ENCODE measurements around the gene NFATC4. TPM values are rescaled to one million over a fixed set of nuclear protein-coding genes. Genes with fewer than 3 reads are reported as not detected.
"Not testable (repeated sequence)": the region's sequence is repeated elsewhere in the genome, so short reads cannot be mapped to it uniquely, and the experiment has no call there.

NFATC4 gene
- total and polyA plus RNA-seq, 2 donors, result 41.8 to 136 TPM

- no peak overlapping the region for H3K27ac ChIP-seq (ENCODE audit: low read depth)
- no peaks in the 10 kb centered on the region for H3K36me3 ChIP-seq (ENCODE audit: insufficient read depth)
- WGBS, result 96% methylated on average over 2 of the region's 2 CpGs
- no peaks in the 10 kb centered on the region for H3K4me1 ChIP-seq (ENCODE audit: insufficient read depth)
- no peak for DNase-seq (ENCODE audit: extremely low spot score)
- no peak overlapping the region for H3K4me3 ChIP-seq (ENCODE audit: low read depth, low read length)
Observed at GRCh38 chr14:24348186-24348585, 19.8 kb upstream of the NFATC4 start.

DNA sequence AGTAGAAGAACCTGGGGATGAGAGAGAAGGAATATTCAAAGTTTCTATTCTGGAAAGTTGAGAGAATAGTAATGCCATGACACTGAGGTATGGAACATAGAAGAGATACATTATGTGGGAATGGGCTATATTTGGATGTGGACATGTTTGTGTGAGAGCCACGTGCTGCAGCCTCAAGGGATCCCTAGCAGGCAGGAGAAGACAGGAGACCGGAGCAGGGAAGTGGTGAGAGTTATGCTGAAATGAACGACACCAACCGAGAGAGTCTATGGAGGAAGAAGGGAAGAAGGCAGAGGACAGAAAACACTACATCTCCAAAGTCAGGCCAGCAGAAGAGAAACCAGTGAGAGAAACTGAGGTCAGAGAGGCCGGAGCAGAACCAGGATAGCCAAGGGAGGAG lies 18.2 kb upstream of the NFATC4 start:
- H3K4me3 ChIP-seq (ENCODE audit: low read depth, low read length), result no peak overlapping the region
- DNase-seq (ENCODE audit: extremely low spot score), result no peak
- H3K27ac ChIP-seq (ENCODE audit: low read depth), result no peak overlapping the region
- H3K4me1 ChIP-seq (ENCODE audit: insufficient read depth), result no peaks in the 10 kb centered on the region
- no peaks in the 10 kb centered on the region for H3K36me3 ChIP-seq (ENCODE audit: insufficient read depth)
- WGBS, result 70% methylated on average over 5 of the region's 5 CpGs

DNA sequence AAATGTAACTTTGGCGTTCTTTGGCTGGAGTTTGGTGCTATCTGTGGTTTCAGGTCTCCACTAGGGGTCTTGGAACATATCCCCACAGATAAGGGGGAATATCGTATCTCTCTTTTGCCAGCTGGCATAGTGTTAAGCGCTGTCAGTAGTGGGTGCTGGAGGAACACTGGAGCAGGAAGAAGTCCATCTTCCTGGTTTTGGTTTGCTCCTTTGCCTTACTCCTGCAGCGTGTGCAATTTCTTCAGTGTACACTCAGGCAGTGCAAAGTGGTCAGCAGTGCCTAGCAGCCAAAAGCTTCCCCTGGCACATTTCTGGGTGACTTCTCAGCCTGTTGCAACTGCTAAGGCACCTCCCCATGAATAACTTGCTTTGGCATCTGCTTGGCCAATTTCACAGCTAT lies 16.5 kb upstream of the NFATC4 start:
- Histone ChIP-seq H3K27ac (ENCODE audit: low read depth) (no peak overlapping the region), H3K36me3 (ENCODE audit: insufficient read depth) (no peaks in the 10 kb centered on the region), H3K4me3 (ENCODE audit: low read depth, low read length) (no peak overlapping the region), H3K4me1 (ENCODE audit: insufficient read depth) (no peaks in the 10 kb centered on the region)
- no peak for DNase-seq (ENCODE audit: extremely low spot score)
- WGBS, result 13% methylated on average over 4 of the region's 4 CpGs

DNA sequence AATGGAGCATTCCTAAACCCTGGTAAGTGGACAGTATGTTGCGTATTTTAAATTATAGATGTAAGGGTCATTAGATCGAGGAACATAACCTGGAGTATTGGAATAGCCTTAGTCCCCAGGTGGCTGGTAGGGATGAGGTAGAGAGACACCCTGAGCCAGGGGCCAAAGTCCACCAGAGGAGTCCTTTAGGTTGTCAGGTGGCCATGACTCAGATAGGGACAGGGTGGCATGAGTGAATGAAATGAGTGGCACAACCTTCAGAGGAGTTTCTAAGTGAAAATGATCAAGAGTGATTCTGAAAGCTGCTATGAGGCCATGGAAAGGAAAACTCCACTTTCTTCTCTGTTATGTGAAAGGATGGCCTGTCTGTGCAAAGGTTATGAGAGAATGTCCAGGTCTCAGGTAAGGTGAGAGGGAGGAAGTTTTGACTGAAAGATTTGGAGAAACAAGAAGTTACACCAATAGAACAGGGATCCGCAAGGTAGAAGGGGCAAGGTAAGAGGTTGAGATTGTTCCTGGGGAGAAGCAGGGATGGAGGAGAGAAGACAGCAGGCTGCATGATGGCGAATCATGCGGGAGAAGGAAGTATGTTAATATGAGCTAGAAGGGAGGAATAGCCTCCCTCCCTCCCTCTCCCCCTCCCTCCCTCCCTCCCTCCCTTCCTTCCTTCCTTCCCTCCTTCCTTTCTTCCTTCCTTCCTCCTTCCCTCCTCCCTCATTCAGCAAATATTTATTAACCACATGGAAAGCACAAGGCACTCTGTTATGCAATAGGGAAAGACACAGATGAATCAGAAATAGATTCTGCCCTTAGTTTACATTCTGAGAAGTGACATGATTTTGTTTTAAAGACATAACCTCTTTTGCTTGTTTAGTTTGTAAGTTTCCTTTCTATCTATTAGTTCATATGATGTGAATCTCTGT lies 14.2 kb upstream of the NFATC4 start:
- DNase-seq (ENCODE audit: extremely low spot score), result no peak
- 62% methylated on average over 5 of the region's 5 CpGs for WGBS
- Histone ChIP-seq H3K36me3 (ENCODE audit: insufficient read depth) (no peaks in the 10 kb centered on the region), H3K4me3 (ENCODE audit: low read depth, low read length) (no peak overlapping the region), H3K27ac (ENCODE audit: low read depth) (no peak overlapping the region), H3K4me1 (ENCODE audit: insufficient read depth) (no peaks in the 10 kb centered on the region)

DNA sequence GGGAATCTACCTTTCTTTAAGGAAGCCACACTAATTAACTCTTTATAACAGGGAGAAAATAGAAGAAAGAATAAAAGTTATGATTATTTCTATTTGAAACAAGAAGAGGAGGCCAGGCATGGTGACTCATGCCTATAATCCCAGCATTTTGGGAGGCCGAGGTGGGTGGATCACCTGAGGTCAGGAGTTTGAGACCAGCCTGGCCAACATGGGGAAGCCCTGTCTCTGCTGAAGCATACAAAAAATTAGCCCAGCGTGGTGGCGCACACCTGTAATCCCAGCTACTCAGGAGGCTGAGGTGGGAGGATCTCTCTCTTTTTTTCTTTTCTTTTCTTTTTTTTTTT lies 13.5 kb upstream of the NFATC4 start:
- 75% methylated on average over 3 of the region's 3 CpGs for WGBS
- H3K27ac ChIP-seq (ENCODE audit: low read depth); H3K4me3 ChIP-seq (ENCODE audit: low read depth, low read length); H3K36me3 ChIP-seq (ENCODE audit: insufficient read depth); H3K4me1 ChIP-seq (ENCODE audit: insufficient read depth); DNase-seq (ENCODE audit: extremely low spot score): not testable (repeated sequence)

- WGBS, result 90% methylated on average over 7 of the region's 7 CpGs
- Histone ChIP-seq H3K36me3 (ENCODE audit: insufficient read depth) (no peaks in the 10 kb centered on the region), H3K4me3 (ENCODE audit: low read depth, low read length) (no peak overlapping the region), H3K4me1 (ENCODE audit: insufficient read depth) (no peaks in the 10 kb centered on the region), H3K27ac (ENCODE audit: low read depth) (no peak overlapping the region)
- no peak for DNase-seq (ENCODE audit: extremely low spot score)
Observed at GRCh38 chr14:24355009-24355408, 13.0 kb upstream of the NFATC4 start.

- WGBS, result 93% methylated on average over 4 of the region's 4 CpGs
- Histone ChIP-seq H3K27ac (ENCODE audit: low read depth) (no peak overlapping the region), H3K4me1 (ENCODE audit: insufficient read depth) (no peaks in the 10 kb centered on the region), H3K36me3 (ENCODE audit: insufficient read depth) (no peaks in the 10 kb centered on the region), H3K4me3 (ENCODE audit: low read depth, low read length) (no peak overlapping the region)
- DNase-seq (ENCODE audit: extremely low spot score), result no peak
Observed at GRCh38 chr14:24356208-24356607, 11.8 kb upstream of the NFATC4 start.

DNA sequence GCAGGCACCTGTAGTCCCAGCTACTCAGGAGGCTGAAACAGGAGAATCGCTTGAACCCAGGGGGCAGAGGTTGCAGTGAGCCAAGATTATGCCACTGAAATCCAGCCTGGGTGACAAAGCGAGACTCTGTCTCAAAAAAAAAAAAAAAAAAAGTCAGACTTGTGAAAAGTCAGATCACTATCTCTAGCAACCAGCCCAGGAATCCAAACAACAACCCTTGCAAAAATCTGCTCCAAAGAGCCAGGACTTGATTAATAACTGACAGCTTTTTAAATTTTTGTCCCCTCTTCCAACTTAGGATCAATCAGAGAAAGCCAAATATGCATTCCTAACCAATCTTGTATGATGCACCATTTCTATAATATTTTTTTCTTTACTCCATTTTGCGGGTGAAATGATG lies 7.7 kb upstream of the NFATC4 start:
- DNase-seq (ENCODE audit: extremely low spot score), result no peak
- Histone ChIP-seq H3K27ac (ENCODE audit: low read depth) (no peak overlapping the region), H3K4me3 (ENCODE audit: low read depth, low read length) (no peak overlapping the region), H3K4me1 (ENCODE audit: insufficient read depth) (no peaks in the 10 kb centered on the region), H3K36me3 (ENCODE audit: insufficient read depth) (no peaks in the 10 kb centered on the region)
- 93% methylated on average over 3 of the region's 3 CpGs for WGBS

- Histone ChIP-seq H3K4me1 (ENCODE audit: insufficient read depth) (no peaks in the 10 kb centered on the region), H3K36me3 (ENCODE audit: insufficient read depth) (no peaks in the 10 kb centered on the region), H3K4me3 (ENCODE audit: low read depth, low read length) (no peak overlapping the region), H3K27ac (ENCODE audit: low read depth) (no peak overlapping the region)
- DNase-seq (ENCODE audit: extremely low spot score), result no peak
- WGBS, result 56% methylated on average over 2 of the region's 2 CpGs
Observed at GRCh38 chr14:24361326-24361725, 6.7 kb upstream of the NFATC4 start.

DNA sequence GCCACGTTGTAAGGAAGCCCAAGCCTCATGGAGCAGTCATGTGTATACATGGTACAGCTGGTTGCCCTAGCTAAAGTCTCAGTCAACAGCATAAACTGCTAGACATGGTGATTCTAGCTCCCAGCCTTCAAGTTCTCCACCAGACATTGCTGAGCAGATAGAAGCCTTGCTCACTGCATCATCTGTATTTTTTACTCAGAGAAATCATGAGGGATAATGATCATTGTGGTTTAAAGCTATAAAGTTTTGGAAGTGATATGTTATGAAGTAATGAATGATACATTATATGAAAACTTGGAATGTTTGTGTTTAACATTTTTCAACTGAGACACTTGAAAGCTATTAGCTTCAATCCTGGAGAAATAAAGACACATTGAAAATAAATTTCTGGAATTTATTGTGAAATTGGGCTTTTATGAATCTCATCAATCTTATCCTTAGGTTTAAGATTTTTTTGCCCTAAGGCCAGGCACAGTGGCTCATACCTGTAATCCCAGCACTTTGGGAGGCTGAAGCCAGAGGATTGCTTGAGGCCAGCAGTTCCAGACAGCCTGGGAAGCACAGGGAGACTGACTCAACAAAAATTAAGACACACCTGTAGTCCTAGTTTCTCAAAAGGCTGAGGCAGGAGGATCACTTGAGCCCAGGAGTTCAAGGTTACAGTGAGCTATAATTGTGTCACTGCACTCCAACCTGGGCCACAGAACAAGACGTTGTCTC lies 5.6 kb upstream of the NFATC4 start:
- no peaks in the 10 kb centered on the region for H3K4me1 ChIP-seq (ENCODE audit: insufficient read depth)
- H3K27ac ChIP-seq (ENCODE audit: low read depth), result no peak overlapping the region
- WGBS, result 39% methylated on average over 2 of the region's 2 CpGs
- no peaks in the 10 kb centered on the region for H3K36me3 ChIP-seq (ENCODE audit: insufficient read depth)
- H3K4me3 ChIP-seq (ENCODE audit: low read depth, low read length), result no peak overlapping the region
- DNase-seq (ENCODE audit: extremely low spot score), result no peak

DNA sequence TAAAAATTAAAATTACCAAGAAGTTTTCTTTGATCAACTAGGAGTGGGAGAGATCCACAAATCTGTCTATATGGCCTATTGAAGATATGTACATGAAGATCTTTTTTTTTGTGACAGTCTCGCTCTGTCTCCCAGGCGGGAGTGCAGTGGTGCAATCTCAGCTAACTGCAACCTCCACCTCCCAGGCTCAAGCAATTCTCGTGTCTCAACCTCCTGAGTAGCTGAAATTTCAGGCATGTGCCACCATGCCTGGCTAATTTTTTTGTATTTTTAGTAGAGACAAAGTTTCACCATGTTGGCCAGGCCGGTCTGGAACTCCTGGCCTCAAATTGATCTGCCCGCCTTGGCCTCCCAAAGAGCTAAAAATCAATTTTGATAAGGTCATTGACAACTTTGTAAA lies 4.6 kb upstream of the NFATC4 start:
- Histone ChIP-seq H3K36me3 (ENCODE audit: insufficient read depth) (no peaks in the 10 kb centered on the region), H3K27ac (ENCODE audit: low read depth) (no peak overlapping the region), H3K4me3 (ENCODE audit: low read depth, low read length) (no peak overlapping the region), H3K4me1 (ENCODE audit: insufficient read depth) (no peaks in the 10 kb centered on the region)
- 89% methylated on average over 5 of the region's 5 CpGs for WGBS
- DNase-seq (ENCODE audit: extremely low spot score), result no peak

DNA sequence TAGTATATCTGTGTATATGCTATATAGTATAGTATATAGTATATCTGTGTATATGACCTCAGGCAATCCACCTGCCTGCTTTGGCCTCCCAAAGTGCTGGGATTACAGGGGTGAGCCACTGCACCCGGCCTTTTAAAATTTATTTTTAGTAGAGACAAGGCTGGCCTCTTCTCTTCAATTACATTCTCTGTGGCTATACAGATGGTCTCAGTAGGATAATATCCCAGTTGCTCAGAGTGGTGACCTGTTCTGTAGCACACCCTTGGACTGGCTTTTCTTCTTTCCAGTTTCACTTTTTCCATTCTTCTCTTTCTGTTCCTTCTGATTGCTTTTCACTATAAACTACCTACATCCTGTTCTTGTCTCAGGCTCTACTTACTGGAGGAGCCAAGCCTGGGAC lies 3.1 kb upstream of the NFATC4 start:
- no peaks in the 10 kb centered on the region for H3K36me3 ChIP-seq (ENCODE audit: insufficient read depth)
- H3K4me1 ChIP-seq (ENCODE audit: insufficient read depth), result no peaks in the 10 kb centered on the region
- no peak overlapping the region for H3K4me3 ChIP-seq (ENCODE audit: low read depth, low read length)
- 52% methylated on average over 1 of the region's 1 CpG for WGBS
- DNase-seq (ENCODE audit: extremely low spot score), result no peak
- no peak overlapping the region for H3K27ac ChIP-seq (ENCODE audit: low read depth)

GRCh38 chr14:24365600-24366412 lies 2.2 kb upstream of the NFATC4 start:
- Histone ChIP-seq H3K36me3 (ENCODE audit: insufficient read depth) (no peaks in the 10 kb centered on the region), H3K4me1 (ENCODE audit: insufficient read depth) (no peaks in the 10 kb centered on the region), H3K4me3 (ENCODE audit: low read depth, low read length) (peak overlapping the region; percentile 23), H3K27ac (ENCODE audit: low read depth) (peak overlapping the region; percentile 81)
- DNase-seq (ENCODE audit: extremely low spot score), result peak; percentile 81
- WGBS, result 4% methylated on average over 28 of the region's 28 CpGs

DNA sequence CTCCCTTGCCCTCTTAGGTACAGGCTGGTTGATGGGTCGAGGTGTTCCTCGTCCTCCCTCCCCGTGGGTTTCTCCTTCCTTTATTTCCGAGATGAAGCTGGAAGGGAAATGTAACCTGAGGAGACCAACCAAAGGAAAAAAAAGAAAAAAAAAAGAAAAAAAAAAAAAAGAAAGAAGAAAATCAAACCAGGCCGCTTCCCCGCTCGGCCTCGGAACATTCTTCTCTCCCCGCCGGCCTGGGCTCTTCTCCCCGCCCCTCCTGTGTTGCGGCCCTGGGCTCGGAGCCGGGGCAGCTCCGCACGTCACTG lies 1.6 kb upstream of the NFATC4 start:
- H3K4me3 ChIP-seq (ENCODE audit: low read depth, low read length), result peak overlapping the region; percentile 23
- H3K4me1 ChIP-seq (ENCODE audit: insufficient read depth), result no peaks in the 10 kb centered on the region
- DNase-seq (ENCODE audit: extremely low spot score), result no peak

More for the DNA sequence above, 1.6 kb upstream of the NFATC4 start:
- H3K36me3 ChIP-seq (ENCODE audit: insufficient read depth), result no peaks in the 10 kb centered on the region
- 2% methylated on average over 16 of the region's 16 CpGs for WGBS
- H3K27ac ChIP-seq (ENCODE audit: low read depth), result peak overlapping the region; percentile 81
